K562 (cell line): Measurements from ENCODE around the gene ZSWIM8. TPM values are rescaled to one million over a fixed set of nuclear protein-coding genes. Genes with fewer than 3 reads are reported as not detected.
"Not testable (repeated sequence)": the region's sequence is repeated elsewhere in the genome, so short reads cannot be mapped to it uniquely, and the experiment has no call there.

Experiments used
- ATAC-seq: fragments of 200-7000 bp; cut with Tn5 transposase; 3 replicates; pipeline ENCODE4 v1.9.1; 2020; ENCODE audit warnings: moderate library complexity
- BruUV-seq: library from RNA; stranded (reverse); fragments of 400-500 nt; replicated peaks from 2 replicates; lab custom pipeline; 2021; lab: Mats Ljungman, UMichigan
- CTCF ChIA-PET: fragments of 300-600 bp; formaldehyde crosslinking; extraction: SDS; loops from one replicate; lab custom pipeline; 2021; ENCODE audit warnings: low intra/inter-chr PET ratio; lab: Yijun Ruan, JAX
- POLR2A ChIA-PET: fragments of 300-600, 350-650 bp; sonication (Branson Sonifier 250); formaldehyde crosslinking; extraction: SDS; loops from one replicate; lab custom pipeline; 2021; ENCODE audit warnings: antibody characterized with exemption, inconsistent platforms; lab: Yijun Ruan, JAX
- DNase-seq, 4 experiments: peaks; one replicate each; pipeline versions ENCODE4 v3.0.0 to v3.0.0-alpha.2; 2011 to 2018; ENCODE audit warnings: low spot score in 3 of 4, mixed read lengths in 3 of 4; ENCODE audit errors: extremely low read depth in 1 of 4
- FAIRE-seq: peaks from 2 replicates; lab custom pipeline; 2011; peaks lifted over from hg19 to GRCh38; lab: Jason Lieb, UNC
- H2AFZ ChIP-seq: 2 replicates; pipeline ENCODE4 v1.6.0; 2011; ENCODE audit warnings: low read depth, low read length, control low read depth, inconsistent platforms
- H3K27ac ChIP-seq: fragments of 200-600 bp; 3 replicates; pipeline ENCODE4 v1.8.0; 2011; ENCODE audit warnings: low read depth, mild to moderate bottlenecking, control low read depth, inconsistent platforms, low read length, moderate library complexity, mixed read lengths; ENCODE audit errors: extremely low read depth
- H3K27me3 ChIP-seq, 2 experiments: fragments of 300-600 bp in 1 of 2; 2 replicates in 1 of 2; 3 replicates in 1 of 2; pipeline versions ENCODE4 v1.6.0 to v1.8.0; 2011; ENCODE audit warnings: inconsistent platforms in 2 of 2, low read length in 2 of 2, mild to moderate bottlenecking in 1 of 2, mixed read lengths in 1 of 2, moderate library complexity in 1 of 2; ENCODE audit not compliant: control insufficient read depth in 2 of 2, insufficient read depth in 2 of 2
- H3K36me3 ChIP-seq: fragments of 300-600 bp; 3 replicates; pipeline ENCODE4 v1.8.0; 2011; ENCODE audit warnings: mild to moderate bottlenecking, low read length, inconsistent platforms; ENCODE audit not compliant: control insufficient read depth, insufficient read depth
- H3K4me1 ChIP-seq, 2 experiments: fragments of 200-600 bp in 1 of 2; replicated peaks in 1 of 2; 2 replicates in 1 of 2; 3 replicates in 1 of 2; pipeline versions ENCODE4 v1.5.1 to v1.8.0; 2011; ENCODE audit warnings: inconsistent platforms in 2 of 2, low read length in 2 of 2, mild to moderate bottlenecking in 1 of 2, mixed read lengths in 1 of 2, moderate library complexity in 1 of 2; ENCODE audit not compliant: control insufficient read depth in 2 of 2, insufficient read depth in 2 of 2
- H3K4me2 ChIP-seq: 2 replicates; pipeline ENCODE4 v1.6.1; 2011; ENCODE audit warnings: low read length, control low read depth, inconsistent platforms, mixed read lengths; ENCODE audit not compliant: insufficient read depth
- H3K4me3 ChIP-seq: fragments of 200-600 bp; sonication (generic), shearing (Covaris generic); 2 replicates; pipeline ENCODE4 v1.5.1; 2016; ENCODE audit warnings: control low read depth, inconsistent platforms
- H3K79me2 ChIP-seq: fragments of 200-600 bp; 3 replicates; pipeline ENCODE4 v1.8.0; 2011; ENCODE audit warnings: low read length, inconsistent platforms; ENCODE audit not compliant: control insufficient read depth, insufficient read depth
- H3K9ac ChIP-seq, 2 experiments: 2 replicates each; pipeline versions ENCODE4 v1.6.0 to v1.6.1; 2011; ENCODE audit warnings: low read depth in 2 of 2, low read length in 2 of 2, control low read depth in 1 of 2, inconsistent platforms in 1 of 2, mild to moderate bottlenecking in 1 of 2, mixed read lengths in 1 of 2; ENCODE audit not compliant: insufficient read depth in 1 of 2
- H3K9me1 ChIP-seq: one replicate; pipeline ENCODE4 v1.6.0; 2011; ENCODE audit warnings: inconsistent platforms, mild to moderate bottlenecking, low read length, moderate library complexity; ENCODE audit not compliant: control insufficient read depth, insufficient read depth
- H3K9me3 ChIP-seq: replicated peaks from 2 replicates; pipeline ENCODE4 v1.5.1; 2011; ENCODE audit warnings: low read depth, low read length, inconsistent platforms; ENCODE audit not compliant: control insufficient read depth, insufficient read depth
- H4K20me1 ChIP-seq: replicated peaks from 2 replicates; pipeline ENCODE4 v1.6.1; 2011; ENCODE audit warnings: low read length, inconsistent platforms, mixed read lengths; ENCODE audit not compliant: control insufficient read depth, insufficient read depth
- NFATC3 ChIP-seq: fragments of 450-650 bp; IDR thresholded peaks from 2 replicates; pipeline ENCODE4 v1.6.1; 2017; ENCODE audit warnings: mild to moderate bottlenecking
- POLR2G ChIP-seq: fragments of 200-400 bp; formaldehyde crosslinking; IDR thresholded peaks from 2 replicates; pipeline ENCODE4 v1.6.1; 2017; ENCODE audit warnings: low read depth, mild to moderate bottlenecking, antibody characterized with exemption, low read length, moderate library complexity
- RBFOX2 ChIP-seq: fragments of 200-400 bp; formaldehyde crosslinking; IDR thresholded peaks from 2 replicates; pipeline ENCODE4 v1.6.1; 2017; ENCODE audit warnings: low read depth, mild to moderate bottlenecking, low read length, moderate library complexity
- WGBS: fragments of 100-300 bp; shearing (Covaris generic); methylation state at CpG from one replicate; pipeline ENCODE4 v1.1.6; 2016; ENCODE audit warnings: low coverage, mixed read lengths; ENCODE audit not compliant: insufficient coverage; ENCODE audit errors: missing lambda C conversion rate; 5-methylcytosine and 5-hydroxymethylcytosine counted together
- in situ Hi-C: fragments of 300-500 bp; cut with MboI; formaldehyde crosslinking; loops from 4 replicates; pipeline ENCODE4 v1.15.0; 2018; ENCODE audit warnings: inconsistent platforms, mixed read lengths
- intact Hi-C: fragments of 100-400 bp; cut with micrococcal nuclease; formaldehyde crosslinking; loops from 2 replicates; pipeline ENCODE4 v1.14.2; 2022
- polyA plus RNA-seq, 8 experiments: library from polyadenylated mRNA; depleted of rRNA in 4 of 8; stranded (reverse) in 5 of 8; unstranded in 3 of 8; fragments of >200 nt; fragmentation: Nextera tagmentation in 2 of 8; fragmentation: Illumina TruSeq in 1 of 8; extraction: Ambion mirVana in 2 of 8; extraction: Trizol in 1 of 8; gene quantifications; 2 replicates each; pipeline versions ENCODE4 v1.2.1 to v1.2.3, GENCODE V29; 2011 to 2014; ENCODE audit warnings: inconsistent platforms in 1 of 8, missing spikeins in 1 of 8
- total RNA-seq, 7 experiments: library from RNA; depleted of rRNA in 6 of 7; stranded (reverse); fragments of >200 nt in 6 of 7; fragmentation: Illumina TruSeq in 2 of 7; extraction: Trizol in 2 of 7; gene quantifications; 2 replicates each; pipeline versions ENCODE4 v1.2.1 to v1.2.3, GENCODE V29; 2011 to 2021; ENCODE audit warnings: low replicate concordance in 1 of 7
- TF ChIP-seq, protein P1 (sequence below): fragments of 250-450 bp; sonication (Bioruptor Pico); IDR thresholded peaks from 2 replicates; pipeline ENCODE4 v1.4.0; 2020; ENCODE audit warnings: mild to moderate bottlenecking

ZSWIM8 gene
- total and polyA plus RNA-seq, 9 of the 15 experiments (the other 6 are each of a cell fraction or from before 2014, with no cell fraction given), result 5.6 to 47.8 (median 26.7) TPM

DNA sequence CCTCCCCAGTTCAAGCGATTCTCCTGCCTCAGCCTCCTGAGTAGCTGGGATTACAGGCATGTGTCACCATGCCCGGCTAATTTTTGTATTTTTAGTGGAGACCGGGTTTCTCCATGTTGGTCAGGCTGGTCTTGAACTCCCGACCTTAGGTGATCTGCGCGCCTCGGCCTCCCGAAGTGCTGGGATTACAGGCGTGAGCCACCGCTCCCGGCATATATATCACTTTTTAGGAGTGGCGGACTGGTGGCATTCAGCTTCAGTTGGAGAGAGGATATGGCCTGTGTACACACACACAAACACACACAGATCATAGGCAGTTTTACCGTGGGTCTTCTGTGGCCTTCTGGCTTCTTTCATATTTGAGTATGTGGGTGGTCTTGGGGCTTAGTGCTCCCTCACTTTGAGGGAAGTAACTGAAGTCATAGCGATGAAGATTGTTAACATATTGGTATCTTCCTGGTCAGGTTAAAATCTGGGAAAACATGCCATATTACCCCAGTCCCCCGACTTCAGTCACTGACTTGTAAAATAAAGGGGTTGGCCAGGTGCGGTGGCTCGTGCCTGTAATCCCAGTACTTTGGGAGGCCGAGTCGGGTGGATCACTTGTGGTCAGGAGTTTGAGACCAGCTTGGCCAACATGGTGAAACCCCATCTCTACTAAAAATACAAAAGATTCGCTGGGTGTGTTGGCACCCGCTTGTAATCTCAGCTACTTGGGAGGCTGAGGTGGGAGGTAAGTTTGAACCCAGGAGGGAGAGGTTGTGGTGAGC, 1.8 kb downstream of the ZSWIM8 start:
- DNase-seq, in situ Hi-C loops, CTCF ChIA-PET, H2AFZ ChIP-seq, H3K27me3 ChIP-seq, H3K4me3 ChIP-seq, H4K20me1 ChIP-seq, H3K9me1 ChIP-seq, ATAC-seq, H3K27ac ChIP-seq, H3K9me3 ChIP-seq, FAIRE-seq, BruUV-seq, H3K4me2 ChIP-seq: not testable (repeated sequence)
- 0 out of 4 replicates have a peak overlapping the region, but pooled peaks of 1 of the 2 experiments have one; percentile 39 for H3K9ac ChIP-seq
- H3K36me3 ChIP-seq, result peaks cover 42% of the 10 kb centered on the region; the same call in 2 of the 3 replicates
- H3K79me2 ChIP-seq, result peaks cover 42% of the 10 kb centered on the region
- POLR2A ChIA-PET, result interaction anchor here (0.6 to 6.7 kb wide), 7 partner anchors 9 to 88 kb away, joined by 3 to 61 read pairs (median 3); a partner anchor contains a TSS
- intact Hi-C loops, result loop anchor here (2.0 to 10.0 kb wide), 2 partner anchors 24 to 318 kb away; partner anchors contain the start of gene NDST2
- WGBS, result 80% methylated on average over 21 of the region's 21 CpGs
- peaks cover 9 to 22% of the 10 kb centered on the region in 2 experiments; a peak in 4 of 5 replicates for H3K4me1 ChIP-seq

DNA sequence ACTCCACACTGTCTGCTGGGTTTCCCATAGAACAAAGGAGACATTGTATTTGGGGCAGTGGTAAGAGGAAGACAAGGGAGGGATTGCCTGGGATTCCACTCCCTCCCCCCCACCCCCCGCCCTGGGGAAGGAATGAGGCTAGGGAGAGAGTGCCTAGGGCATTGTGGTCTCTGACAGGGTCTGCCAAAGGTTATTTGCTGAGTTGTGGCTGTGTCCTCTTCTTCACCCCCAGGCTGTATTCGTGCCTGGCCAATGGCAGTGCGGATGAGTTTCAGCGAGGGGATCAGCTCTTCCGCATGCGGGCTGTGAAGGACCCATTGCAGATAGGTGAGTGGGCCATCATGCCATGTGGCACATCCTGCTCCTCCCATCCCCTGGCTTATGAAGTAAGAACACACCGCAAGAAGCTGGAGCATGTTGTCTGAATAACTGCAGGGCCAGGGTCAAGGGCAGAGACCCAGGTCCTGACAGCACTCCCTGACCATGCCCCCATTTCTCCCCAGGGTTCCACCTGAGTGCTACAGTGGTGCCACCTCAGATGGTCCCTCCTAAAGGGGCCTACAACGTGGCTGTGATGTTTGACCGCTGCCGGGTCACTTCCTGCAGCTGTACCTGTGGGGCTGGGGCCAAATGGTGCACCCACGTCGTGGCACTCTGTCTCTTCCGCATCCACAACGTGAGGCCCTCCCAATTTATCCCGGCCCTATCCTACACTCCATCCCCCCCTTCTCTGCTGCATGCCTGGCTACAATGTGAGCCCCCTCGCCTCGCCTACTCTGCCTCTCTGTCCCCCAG, 3.7 kb downstream of the ZSWIM8 start:
- peaks cover 52% of the 10 kb centered on the region; the same call in 2 of the 3 replicates for H3K36me3 ChIP-seq
- no peaks in the 10 kb centered on the region for H3K9me3 ChIP-seq
- no peak overlapping the region for H3K27ac ChIP-seq
- H3K4me1 ChIP-seq, result peaks cover 4 to 20% of the 10 kb centered on the region in 2 experiments; a peak in 3 of 5 replicates
- no TSS peak for BruUV-seq
- CTCF ChIA-PET, result no interaction called here
- POLR2A ChIA-PET, result interaction anchor here (0.6 to 6.7 kb wide), 7 partner anchors 8 to 771 kb away, joined by 3 to 61 read pairs (median 3); a partner anchor contains a TSS
- no peak overlapping the region for H3K4me2 ChIP-seq
- ATAC-seq (no peak), FAIRE-seq (no peak), DNase-seq (no peak)
- intact Hi-C loops, result loop anchor here (10.0 kb wide), 1 partner anchor 316 kb away; no protein-coding TSS in a partner anchor
- no peaks in the 10 kb centered on the region; the same call in 1 of the 2 replicates for H4K20me1 ChIP-seq
- H3K79me2 ChIP-seq, result peaks cover 24% of the 10 kb centered on the region
- in situ Hi-C loops, result no loop called here
- H3K9ac ChIP-seq, result peak overlapping the region in 1 of 2 experiments; percentile 62; a peak in 2 of 4 replicates
- 81% methylated on average over 13 of the region's 17 CpGs for WGBS
- no peaks in the 10 kb centered on the region for H3K27me3 ChIP-seq
- no peak for TF ChIP-seq RBFOX2
- TF ChIP-seq POLR2G, result 0 out of 2 replicates have a peak, but pooled peaks have one; percentile 21
- TF ChIP-seq, protein P1, sequence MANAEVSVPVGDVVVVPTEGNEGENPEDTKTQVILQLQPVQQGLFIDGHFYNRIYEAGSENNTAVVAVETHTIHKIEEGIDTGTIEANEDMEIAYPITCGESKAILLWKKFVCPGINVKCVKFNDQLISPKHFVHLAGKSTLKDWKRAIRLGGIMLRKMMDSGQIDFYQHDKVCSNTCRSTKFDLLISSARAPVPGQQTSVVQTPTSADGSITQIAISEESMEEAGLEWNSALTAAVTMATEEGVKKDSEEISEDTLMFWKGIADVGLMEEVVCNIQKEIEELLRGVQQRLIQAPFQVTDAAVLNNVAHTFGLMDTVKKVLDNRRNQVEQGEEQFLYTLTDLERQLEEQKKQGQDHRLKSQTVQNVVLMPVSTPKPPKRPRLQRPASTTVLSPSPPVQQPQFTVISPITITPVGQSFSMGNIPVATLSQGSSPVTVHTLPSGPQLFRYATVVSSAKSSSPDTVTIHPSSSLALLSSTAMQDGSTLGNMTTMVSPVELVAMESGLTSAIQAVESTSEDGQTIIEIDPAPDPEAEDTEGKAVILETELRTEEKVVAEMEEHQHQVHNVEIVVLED, result no peak
- TF ChIP-seq NFATC3, result no peak
- no peak overlapping the region for H2AFZ ChIP-seq
- H3K9me1 ChIP-seq, result no peaks in the 10 kb centered on the region
- no peak overlapping the region for H3K4me3 ChIP-seq
